ENCODE results near the gene PIAS1.

PIAS1 gene

DNA sequence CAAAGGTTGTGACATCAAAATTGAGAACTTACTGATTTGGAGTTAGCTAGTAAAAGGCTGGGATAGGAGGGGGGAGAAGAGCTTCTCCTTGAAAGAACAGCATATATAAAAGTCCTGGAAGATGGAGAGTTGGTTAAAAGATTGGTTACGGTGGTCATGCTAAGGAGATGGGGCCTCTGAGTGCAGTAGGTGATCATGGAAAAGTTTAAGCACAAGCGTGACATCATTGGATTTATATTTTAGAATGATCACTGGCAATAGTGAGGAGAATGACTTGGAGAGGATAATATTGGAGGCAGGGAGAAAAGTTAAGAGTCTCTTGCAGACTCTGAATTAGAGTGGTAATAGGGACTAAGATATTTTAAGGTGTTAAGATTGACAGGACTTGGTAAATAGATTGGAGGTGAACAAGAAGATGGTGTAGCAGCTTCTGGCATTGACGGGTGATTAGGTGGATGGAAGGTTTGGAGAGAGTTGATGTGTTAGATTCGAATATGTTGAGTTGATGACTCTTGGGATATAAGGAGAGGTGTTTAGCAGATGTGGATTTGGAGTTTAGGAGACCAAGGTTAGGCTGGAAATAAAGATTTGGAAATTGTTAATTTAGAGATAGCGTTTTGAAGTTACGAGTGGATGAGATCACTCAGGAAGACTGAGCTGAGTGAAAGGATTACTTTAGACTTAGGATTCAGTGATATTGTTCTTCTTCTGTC, 19.6 kb downstream of the PIAS1 start:
- DNase-seq, result no peak

DNA sequence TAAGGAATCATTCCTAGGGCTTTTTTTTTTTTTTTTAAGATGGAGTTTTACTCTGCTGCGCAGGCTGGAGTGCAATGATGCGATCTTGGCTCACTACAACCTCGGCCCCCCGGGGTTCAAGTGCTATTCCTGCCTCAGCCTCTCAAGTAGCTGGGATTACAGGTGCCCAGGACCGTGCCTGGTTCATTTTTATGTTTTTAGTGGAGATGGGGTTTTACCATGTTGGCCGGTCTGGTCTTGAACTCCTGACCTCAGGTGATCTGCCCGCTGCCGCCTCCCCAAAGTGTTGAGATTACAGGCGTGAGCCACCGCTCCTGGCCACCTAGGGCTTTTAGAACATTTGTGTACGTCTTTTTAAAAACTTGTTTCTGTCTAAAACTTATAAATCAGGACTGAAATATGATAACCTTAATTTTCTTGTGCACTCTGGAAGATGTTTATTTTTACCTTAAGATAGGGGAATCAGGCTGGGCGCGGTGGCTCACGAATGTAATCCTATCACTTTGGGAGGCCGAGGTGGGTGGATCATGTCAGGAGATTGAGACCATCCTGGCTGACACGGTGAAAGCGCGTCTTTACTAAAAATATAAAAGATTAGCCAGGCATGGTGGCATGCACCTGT, 21.8 kb downstream of the PIAS1 start:
- DNase-seq, result no peak

DNA sequence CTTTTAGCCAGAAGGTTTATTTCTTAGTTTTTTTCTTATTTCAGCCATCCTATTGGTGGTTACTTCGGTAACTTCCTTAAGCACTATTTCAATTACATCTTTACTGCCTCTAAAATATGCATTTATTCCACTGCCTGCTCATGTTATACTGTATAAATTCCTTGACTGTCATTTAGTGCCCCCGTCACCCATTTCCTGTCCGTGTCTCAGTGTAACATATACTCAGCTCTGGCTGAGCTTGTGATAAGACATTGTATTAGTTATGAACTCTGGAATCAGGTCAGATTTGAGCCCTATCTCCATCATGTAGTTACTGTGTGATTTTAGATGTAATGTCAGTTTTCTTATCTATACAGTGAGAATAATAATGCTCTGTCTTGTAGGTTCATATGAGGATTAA, 24.2 kb downstream of the PIAS1 start:
- DNase-seq, result no peak

DNA sequence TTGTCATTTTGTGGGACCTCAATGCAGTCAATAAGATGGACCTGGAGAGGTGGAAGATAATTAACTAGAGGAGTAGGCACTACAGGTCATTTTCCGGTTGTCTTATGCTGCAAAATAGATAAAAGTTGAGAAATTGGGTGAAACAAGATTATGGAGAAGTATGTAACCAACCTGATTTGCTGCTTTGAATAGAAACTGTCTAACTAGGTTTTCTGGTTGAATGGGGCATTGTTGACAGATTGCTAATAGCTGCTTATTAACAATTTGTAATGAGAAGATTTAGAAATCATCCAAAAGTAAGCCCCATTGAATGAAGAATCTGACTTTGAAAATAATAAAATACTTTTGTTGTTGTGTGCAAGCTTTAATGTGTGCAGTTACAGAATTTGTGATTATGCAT, 26.2 kb downstream of the PIAS1 start:
- no peak for DNase-seq

DNA sequence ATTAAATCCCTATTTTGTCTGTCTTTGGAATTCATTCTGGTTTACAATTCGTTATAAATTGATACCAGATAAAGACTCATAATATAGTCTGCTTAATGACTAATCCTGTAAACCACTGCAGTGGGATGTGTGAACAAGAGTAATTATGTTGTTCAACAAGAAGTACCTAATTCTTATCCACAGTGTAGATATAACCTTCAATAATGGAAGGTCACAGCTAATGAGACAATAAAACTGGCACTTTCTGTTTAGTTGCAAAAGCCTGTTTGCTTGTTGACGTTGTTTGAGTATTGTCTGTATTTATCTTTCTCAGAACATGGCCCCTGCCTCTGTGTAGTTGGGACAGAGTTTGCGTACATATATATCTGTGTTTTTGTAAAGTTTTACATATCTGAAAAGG, 26.7 kb downstream of the PIAS1 start:
- DNase-seq, result no peak

DNA sequence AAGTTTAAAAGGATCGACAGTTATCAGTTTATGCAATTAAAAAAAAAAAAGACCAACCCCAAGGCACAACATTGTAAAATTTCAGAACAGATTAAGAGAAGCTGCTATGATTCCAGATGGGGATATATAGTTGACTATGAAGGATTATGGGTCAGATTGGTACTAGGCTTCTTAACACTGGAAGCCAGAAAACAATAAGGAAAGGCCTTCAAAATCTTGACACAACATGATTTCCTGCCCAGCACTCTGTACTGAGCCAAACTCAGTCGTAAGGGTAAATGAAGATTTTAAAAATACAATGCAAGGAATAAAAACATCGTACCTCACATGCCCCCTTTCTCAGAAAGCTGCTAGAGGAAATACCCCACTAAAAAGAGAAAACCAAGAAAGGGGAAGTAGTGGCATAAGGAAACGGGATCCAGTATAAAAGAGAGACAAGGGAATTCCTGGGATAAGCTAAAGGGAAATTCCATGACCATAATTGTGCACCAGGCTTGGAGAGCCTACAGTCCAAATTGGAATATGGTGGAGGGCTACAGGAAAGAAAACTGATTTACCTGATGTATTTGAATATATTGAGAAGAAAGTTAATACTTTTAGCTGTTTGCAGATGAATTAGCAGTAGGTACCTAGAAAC, 27.9 kb downstream of the PIAS1 start:
- no peak for DNase-seq

DNA sequence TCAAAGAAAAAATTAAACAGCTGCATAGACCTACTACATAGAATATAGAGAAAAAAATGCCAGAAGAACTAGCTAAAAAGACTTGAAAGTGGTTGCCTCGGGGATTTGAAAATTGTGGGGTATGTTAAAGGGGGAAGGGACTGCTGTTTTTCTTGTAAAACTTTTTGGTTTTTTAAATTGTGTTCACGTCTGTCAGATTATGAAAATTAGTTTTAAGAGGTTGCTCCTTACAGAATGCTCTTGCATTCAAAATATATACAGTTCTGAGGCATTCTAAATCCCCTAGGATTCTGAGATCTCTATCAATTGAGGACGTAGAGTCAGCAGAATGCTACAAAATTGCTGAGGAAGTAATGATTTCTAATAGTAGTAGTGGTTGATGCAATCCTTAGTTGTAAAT, 28.6 kb downstream of the PIAS1 start:
- DNase-seq, result no peak

DNA sequence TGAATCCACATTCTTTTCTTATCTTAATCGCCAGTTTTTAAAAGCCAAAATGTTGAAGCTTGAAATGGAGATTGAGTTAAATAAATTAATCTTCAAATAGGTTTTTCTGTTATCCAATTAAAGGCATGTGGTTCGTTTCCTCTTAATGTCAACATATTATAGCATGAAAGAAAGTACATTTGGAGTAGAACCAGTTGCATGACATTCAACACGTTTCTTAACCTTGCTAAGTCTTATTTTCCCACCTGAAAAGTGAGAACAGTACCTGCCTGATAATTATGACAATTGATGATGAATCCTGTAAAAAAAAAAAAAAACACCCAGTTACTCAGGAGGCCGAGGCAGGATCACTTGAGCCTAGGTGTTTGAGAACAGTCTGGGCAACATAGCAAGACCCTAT, 29.3 kb downstream of the PIAS1 start:
- no peak for DNase-seq

DNA sequence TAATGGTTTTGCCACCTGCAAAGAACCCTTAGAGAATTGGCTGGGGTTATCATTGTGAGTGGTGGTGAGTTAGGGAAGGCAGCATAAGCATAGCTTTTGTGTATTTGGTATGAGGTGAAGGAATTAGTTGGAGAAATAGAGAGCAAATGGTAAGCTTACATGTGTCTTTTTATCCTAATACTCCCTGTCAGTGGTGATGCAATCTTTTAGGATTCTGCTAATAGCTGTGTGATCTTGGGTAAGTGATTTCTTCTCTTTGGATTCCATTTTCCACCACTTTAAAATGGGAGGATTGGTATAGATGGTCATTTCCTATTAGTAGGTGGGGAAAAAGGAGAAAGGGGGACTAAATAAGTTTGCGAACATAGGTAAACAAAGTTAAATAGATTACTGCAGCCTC, 30.9 kb downstream of the PIAS1 start:
- DNase-seq, result no peak

DNA sequence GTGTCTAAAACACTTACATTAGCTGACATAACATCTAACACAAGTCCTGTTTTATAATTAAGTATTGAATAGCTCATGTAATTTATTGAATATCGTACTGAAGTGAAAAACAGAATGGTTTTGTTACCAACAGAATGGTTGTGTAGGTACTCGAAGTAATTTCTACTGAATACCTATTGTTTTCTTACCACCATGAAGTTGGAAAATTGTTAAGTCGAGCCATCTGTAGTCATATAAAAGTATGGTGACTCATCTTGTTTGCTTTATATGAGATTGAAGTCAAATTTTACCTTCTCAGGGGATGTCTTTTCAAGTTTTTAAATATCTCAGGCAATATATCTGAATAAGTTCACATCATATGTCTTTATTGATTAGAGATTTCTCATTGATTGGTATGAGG, 37.6 kb downstream of the PIAS1 start:
- DNase-seq, result no peak

DNA sequence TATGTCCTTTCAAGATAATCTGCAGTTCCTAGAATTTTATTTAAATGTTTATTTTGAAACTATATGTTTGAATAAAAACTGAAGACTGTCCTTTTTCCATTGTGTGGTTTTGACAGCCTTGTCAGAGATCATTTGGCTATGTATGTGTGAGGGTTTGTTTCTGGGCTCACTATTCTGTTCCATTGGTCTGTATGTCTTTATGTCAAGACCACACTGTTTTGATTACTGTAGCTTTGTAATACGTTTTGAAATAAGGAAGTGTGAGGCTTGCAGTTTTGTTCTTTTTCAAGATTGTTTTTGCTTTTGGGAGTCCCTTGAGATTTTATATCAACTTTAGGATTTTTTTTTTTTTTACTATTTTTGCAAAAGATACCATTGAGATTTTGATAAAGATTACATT, 42.0 kb downstream of the PIAS1 start:
- DNase-seq, result no peak

DNA sequence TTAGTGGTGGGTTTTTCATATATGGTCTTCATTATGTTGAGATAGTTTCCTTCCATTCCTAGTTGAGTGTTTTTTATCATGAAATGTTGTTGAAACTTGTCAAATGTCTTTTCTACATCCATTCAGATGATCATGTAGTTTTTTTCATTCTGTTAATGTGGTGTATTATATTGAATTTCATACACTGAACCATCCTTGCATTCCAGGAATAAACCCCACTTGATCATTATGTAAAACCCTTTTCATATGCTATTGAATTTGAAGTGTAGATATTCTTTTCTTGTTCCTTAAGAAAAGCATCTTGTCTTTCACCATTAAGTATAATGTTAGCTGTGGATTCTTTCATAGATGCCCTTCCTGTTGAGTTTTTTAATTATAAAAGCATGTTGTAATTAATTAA, 42.9 kb downstream of the PIAS1 start:
- DNase-seq, result no peak

DNA sequence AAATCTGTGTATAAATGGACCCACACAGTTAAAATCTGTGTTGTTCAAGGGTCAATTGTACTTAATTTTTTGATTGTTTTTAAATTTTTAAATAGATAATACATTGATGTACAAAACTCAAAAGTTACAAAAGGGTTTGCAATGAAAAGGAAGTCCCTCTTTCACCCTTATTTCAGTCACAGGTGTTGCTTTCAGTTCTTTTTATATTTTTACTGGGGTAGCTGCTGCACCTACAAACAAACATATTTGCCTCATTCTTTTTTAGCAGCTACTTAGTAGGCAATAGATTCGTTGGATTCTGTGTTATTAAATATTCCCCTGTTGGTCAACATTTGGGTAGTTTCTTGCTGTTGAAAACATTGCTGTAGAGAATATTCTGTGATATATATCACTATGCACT, 44.4 kb downstream of the PIAS1 start:
- no peak for DNase-seq

DNA sequence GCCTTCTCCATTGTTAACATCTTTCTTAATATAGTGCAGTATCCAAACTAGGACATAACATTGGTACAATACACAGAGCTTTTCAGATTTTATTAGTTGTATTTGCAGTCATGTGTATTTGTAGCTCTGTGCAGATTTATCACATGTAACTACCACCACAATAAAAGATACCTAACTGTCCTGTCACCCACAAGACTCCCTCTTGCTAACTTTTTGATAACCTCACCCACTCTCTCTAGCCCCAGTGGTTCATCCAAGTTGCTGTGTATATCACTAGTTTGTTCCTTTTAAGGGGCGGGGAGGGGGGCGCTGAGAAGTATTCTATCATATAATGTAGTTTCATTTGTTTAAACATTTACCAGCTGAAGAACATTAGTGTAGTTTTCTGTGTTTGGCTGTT, 46.1 kb downstream of the PIAS1 start:
- no peak for DNase-seq

DNA sequence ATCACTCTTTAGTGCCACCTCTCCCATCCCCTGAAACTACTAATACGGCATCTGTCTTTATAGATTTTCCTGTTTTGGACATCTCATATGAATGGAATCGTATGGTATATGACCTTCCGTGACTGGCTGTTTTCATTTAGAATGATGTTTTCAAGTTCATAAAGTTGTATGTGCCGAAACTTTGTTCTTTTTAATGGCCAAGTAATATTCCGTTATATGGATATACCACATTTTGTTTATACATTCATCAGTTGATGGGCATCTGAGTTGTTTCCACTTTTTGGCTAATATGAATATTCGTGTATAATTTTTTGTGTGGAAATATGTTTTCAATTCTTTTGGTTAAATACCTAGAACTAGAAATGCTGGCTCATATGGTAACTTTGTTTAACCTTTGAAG, 49.5 kb downstream of the PIAS1 start:
- no peak for DNase-seq

DNA sequence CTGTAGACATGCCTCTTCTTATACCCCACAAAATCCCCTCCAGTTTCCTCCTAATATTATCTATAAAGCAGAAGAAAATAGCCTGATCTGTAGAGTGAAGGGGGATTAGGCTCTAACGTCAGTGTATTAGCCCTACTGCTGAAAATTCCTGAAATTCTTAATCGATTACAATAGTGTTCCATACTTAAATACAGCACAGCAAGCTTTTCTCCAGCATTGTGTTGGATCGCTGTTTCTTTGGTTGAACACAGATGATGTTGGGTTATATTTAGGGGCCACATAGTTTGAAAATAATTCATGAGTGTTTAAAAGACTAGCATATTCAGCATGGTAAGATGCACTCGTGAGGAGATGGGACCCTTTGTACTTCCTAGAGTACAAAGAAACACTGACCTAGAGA, 52.5 kb downstream of the PIAS1 start:
- DNase-seq, result no peak

DNA sequence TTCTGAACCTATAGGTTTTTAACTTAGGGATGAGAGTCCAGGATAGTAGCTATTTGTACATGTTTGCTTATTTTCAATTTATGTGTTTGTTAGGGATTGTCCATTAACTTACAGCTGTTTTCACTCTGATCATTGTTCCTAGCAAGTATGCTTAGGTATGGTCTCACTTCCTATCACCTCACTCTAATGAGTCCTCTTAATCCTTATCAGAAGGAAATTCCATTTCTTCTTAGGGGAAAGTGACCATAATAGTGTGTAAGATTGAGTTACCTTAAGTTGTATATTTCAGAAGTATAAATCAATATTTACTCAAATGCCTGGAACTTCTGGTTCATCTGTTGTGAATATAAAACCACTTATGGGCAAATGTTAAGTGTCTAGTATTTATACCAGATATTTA, 53.0 kb downstream of the PIAS1 start:
- no peak for DNase-seq

DNA sequence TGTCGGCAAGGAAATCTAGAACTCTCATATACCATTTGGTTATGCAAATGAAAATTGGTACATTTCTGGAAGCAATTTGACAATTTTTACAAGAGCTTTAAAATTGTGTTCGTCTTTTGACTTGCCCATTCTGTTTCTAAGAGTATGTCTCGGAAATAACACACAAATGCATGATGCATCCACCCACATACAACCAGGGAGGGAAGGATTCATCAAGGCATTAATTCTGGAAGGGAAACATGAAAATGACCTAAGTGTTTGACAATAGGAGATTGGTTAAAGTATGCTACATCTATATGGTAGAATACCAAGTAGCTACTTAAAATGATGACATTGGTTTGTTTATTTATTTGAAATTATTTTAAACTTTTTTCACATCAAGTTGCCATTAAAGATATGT, 58.6 kb downstream of the PIAS1 start:
- no peak for DNase-seq

DNA sequence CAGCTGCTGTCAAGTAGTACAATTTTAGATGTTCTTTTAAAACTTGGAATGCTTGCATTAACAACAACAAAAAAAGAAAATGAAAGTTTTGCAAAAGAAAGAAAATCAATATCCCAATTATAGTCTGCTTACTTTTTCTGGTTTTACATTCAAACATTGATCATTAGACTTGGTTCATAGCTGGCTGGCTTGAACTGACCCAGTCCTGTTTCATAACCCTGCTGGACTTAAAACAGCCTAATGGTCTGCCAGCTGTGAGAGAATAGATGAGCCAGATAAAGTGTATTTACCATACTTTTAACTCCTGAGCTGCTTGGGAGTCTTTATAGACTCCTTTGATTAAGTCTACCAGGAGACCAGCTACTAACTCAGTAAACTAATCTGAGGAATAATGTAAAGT, 59.2 kb downstream of the PIAS1 start:
- DNase-seq, result no peak

DNA sequence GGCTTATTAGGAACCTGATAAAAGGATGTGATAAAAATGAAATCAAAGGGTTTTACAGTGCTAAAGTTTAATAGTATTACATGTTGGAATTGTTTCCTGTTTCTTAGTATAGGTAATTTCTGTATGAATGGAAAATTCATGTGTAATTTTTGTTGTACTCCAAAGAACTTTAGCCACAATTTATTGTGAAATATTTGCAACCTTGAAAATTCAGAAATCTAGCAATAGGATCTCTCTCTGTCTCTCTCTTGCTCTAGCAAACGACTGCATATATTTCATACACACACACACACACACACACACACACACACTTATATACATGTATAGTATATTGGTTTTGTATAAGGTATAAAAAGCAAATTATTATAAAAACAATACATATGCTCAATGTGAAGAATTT, 59.6 kb downstream of the PIAS1 start:
- DNase-seq, result no peak

DNA sequence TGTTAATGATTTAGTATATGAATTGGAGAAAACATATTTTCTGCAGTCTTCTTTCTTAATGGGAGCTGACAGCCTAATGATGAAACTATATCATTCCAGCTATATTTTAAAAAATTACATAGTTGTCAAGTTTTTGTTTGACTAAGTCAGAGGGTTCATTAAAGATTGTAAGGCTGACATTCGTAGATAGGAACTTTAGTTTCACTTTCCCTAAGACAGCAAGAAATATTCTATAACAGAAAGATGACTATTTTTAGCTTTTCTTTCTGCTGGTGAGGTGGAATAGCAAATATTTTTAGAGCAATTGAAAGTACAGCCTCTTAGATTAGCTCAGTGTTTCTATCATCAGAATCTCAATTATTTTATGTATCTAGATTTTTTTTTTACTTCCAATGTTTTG, 60.2 kb downstream of the PIAS1 start:
- no peak for DNase-seq

DNA sequence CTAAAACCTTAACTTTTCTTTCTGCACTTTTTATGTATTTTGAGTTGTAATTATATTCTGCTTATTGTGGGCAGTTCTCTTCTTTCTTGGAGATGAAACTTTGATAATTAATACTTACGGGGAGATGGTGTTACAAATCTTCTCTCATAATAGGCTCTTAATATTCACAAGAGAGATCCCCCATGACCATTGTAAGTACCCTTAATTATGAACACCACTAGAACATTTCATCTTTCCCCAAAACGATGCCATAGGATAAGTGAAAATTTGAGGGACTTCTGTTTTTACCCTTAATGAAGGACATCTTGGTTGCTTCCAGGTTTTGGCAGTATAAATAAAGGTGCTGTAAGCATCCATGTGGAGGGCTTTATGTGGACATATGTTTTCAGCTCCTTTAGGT, 60.7 kb downstream of the PIAS1 start:
- no peak for DNase-seq

DNA sequence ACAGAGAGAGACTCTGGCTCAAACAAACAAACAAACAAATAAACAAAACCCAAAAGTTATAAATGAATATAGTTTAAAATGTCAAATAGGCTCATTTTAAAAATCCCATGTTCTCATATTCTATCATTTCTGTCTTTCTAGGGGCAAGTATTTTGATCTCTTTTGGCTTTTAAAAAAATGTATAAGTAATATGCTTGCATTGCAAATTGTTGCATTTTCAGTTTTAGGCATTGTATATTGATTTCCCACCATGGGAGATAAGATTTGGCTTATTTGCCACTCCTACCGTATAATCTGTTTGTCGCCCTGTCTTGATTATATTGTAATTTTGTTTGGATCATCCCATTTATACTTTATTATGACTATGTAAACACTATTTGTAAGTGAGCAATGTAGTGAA, 70.6 kb downstream of the PIAS1 start:
- DNase-seq, result no peak

DNA sequence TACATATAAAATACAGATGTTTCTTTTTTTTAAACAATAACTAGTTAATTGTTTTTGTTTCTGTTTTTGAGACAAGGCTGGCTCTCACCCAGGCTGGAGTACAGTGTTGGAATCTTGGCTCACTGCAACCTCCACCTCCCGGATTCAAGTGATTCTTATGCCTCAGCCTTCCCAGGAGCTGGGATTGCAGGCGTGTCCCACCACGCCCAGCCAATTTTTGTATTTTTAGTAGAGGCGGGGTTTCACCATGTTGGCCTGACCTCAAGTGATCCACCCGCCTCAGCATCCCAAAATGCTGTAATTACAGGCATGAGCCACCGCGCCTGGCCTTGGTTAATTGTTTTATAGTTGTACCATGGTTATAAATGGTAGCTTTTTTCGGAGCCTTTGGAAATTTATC, 72.3 kb downstream of the PIAS1 start:
- no peak for DNase-seq

DNA sequence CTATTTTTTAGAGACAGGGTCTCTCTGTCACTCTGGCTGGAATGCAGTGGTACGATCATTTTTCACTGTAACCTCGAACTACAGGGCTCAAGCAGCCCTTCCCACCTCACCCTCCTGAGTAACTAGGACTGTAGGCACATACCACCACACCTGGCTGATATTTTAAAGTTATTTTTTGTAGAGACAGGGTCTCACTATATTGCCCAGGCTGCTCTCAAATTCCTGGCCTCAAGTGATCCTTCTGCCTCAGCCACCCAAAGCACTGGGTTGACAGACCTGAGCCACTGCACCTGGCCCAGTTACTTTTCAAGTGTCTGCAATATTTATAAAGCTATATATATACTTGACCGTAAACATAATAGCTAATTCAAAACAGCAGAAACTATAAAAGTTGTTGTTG, 75.0 kb downstream of the PIAS1 start:
- no peak for DNase-seq
